ENCODE data around the gene DRC7. TPM values are rescaled to one million over a fixed set of nuclear protein-coding genes. Genes with fewer than 3 reads are reported as not detected.
A peak's percentile ranks its signal among the peaks of the same experiment; 100 is the strongest.

DRC7 gene
- total and polyA plus RNA-seq, 10 of the 15 experiments (the other 5 are each of a cell fraction or from before 2014, with no cell fraction given): 0.06 to 0.49 (median 0.14) TPM; not detected in 4

GRCh38 chr16:57648125-57648524 is 46.5 kb upstream of the DRC7 start (continued):
- TF ChIP-seq, protein P1, sequence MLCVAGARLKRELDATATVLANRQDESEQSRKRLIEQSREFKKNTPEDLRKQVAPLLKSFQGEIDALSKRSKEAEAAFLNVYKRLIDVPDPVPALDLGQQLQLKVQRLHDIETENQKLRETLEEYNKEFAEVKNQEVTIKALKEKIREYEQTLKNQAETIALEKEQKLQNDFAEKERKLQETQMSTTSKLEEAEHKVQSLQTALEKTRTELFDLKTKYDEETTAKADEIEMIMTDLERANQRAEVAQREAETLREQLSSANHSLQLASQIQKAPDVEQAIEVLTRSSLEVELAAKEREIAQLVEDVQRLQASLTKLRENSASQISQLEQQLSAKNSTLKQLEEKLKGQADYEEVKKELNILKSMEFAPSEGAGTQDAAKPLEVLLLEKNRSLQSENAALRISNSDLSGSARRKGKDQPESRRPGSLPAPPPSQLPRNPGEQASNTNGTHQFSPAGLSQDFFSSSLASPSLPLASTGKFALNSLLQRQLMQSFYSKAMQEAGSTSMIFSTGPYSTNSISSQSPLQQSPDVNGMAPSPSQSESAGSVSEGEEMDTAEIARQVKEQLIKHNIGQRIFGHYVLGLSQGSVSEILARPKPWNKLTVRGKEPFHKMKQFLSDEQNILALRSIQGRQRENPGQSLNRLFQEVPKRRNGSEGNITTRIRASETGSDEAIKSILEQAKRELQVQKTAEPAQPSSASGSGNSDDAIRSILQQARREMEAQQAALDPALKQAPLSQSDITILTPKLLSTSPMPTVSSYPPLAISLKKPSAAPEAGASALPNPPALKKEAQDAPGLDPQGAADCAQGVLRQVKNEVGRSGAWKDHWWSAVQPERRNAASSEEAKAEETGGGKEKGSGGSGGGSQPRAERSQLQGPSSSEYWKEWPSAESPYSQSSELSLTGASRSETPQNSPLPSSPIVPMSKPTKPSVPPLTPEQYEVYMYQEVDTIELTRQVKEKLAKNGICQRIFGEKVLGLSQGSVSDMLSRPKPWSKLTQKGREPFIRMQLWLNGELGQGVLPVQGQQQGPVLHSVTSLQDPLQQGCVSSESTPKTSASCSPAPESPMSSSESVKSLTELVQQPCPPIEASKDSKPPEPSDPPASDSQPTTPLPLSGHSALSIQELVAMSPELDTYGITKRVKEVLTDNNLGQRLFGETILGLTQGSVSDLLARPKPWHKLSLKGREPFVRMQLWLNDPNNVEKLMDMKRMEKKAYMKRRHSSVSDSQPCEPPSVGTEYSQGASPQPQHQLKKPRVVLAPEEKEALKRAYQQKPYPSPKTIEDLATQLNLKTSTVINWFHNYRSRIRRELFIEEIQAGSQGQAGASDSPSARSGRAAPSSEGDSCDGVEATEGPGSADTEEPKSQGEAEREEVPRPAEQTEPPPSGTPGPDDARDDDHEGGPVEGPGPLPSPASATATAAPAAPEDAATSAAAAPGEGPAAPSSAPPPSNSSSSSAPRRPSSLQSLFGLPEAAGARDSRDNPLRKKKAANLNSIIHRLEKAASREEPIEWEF (IDR thresholded peaks at IDR 0.05; ENCODE audit: insufficient replicate concordance, low read depth, low read length): no peak
- TF ChIP-seq ZBTB40 (IDR thresholded peaks at IDR 0.05; ENCODE audit: borderline replicate concordance): no peak
- no peak for TF ChIP-seq USF2 (IDR thresholded peaks at IDR 0.05; ENCODE audit: borderline replicate concordance, low read depth, low read length)
- TF ChIP-seq FOXK2 (IDR thresholded peaks at IDR 0.05): no peak
- TF ChIP-seq, protein P2, sequence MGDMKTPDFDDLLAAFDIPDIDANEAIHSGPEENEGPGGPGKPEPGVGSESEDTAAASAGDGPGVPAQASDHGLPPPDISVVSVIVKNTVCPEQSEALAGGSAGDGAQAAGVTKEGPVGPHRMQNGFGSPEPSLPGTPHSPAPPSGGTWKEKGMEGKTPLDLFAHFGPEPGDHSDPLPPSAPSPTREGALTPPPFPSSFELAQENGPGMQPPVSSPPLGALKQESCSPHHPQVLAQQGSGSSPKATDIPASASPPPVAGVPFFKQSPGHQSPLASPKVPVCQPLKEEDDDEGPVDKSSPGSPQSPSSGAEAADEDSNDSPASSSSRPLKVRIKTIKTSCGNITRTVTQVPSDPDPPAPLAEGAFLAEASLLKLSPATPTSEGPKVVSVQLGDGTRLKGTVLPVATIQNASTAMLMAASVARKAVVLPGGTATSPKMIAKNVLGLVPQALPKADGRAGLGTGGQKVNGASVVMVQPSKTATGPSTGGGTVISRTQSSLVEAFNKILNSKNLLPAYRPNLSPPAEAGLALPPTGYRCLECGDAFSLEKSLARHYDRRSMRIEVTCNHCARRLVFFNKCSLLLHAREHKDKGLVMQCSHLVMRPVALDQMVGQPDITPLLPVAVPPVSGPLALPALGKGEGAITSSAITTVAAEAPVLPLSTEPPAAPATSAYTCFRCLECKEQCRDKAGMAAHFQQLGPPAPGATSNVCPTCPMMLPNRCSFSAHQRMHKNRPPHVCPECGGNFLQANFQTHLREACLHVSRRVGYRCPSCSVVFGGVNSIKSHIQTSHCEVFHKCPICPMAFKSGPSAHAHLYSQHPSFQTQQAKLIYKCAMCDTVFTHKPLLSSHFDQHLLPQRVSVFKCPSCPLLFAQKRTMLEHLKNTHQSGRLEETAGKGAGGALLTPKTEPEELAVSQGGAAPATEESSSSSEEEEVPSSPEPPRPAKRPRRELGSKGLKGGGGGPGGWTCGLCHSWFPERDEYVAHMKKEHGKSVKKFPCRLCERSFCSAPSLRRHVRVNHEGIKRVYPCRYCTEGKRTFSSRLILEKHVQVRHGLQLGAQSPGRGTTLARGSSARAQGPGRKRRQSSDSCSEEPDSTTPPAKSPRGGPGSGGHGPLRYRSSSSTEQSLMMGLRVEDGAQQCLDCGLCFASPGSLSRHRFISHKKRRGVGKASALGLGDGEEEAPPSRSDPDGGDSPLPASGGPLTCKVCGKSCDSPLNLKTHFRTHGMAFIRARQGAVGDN (IDR thresholded peaks at IDR 0.05): peak; percentile 48
- TF ChIP-seq ZZZ3 (IDR thresholded peaks at IDR 0.05; ENCODE audit: control insufficient read depth, insufficient read length, low read depth): no peak
- TF ChIP-seq DPF2 (IDR thresholded peaks at IDR 0.05): peak; percentile 55
- no peak for TF ChIP-seq E2F8 (IDR thresholded peaks at IDR 0.05; ENCODE audit: low read depth, partially characterized antibody)
- TF ChIP-seq NR2C1 (IDR thresholded peaks at IDR 0.05): peak; percentile 19; the same call in 1 of the 2 replicates
- TF ChIP-seq NRF1 (conservative IDR thresholded peaks at IDR 0.05; ENCODE audit: low read depth, low read length): no peak
